Stomach (tissue), 4 donors: Measurements from ENCODE around the gene TET3.

Experiments
- POLR2A ChIP-seq, 4 donors: fragments of 450-650 bp; IDR thresholded peaks; one replicate each; pipeline ENCODE4 v1.6.1; 2016; ENCODE audit warnings: antibody characterized with exemption in 4 of 4, control low read depth in 2 of 4, mild to moderate bottlenecking in 1 of 4, moderate library complexity in 1 of 4
- POLR2AphosphoS5 ChIP-seq, 3 donors: sonication (generic); formaldehyde crosslinking; IDR thresholded peaks; one replicate each; pipeline ENCODE4 v1.6.1; 2016; ENCODE audit warnings: antibody characterized with exemption in 3 of 3
- TF ChIP-seq, protein P1 (sequence below), 7 experiments: fragments of 450-650 bp in 4 of 7; fragments of 200-600 bp in 3 of 7; sonication (generic) in 3 of 7; IDR thresholded peaks; one replicate each; pipeline ENCODE4 v1.5.1; 2016 to 2019; ENCODE audit warnings: antibody characterized with exemption in 7 of 7, control low read depth in 2 of 7, mild to moderate bottlenecking in 1 of 7

DNA sequence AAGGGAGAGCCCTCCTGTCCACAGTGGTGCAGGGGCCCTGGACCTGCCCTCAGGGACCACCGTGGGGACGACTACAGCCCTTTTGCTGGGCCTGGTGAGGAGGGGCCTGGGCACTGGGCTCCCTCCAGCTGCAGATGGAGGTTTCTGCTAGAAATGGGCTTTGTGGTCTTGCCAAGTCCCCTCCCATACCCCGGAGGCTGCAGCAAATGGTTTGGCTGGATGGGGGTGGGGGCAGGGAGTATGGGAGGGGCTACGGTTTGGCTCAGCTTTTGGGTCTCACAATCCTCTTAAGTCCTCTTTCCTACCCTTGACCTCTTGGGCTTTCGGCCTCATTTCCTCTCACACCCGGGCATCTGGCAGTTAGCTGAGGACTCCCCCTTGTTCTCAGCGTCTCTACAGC is 21.7 kb downstream of the TET3 start:
- TF ChIP-seq, protein P1, sequence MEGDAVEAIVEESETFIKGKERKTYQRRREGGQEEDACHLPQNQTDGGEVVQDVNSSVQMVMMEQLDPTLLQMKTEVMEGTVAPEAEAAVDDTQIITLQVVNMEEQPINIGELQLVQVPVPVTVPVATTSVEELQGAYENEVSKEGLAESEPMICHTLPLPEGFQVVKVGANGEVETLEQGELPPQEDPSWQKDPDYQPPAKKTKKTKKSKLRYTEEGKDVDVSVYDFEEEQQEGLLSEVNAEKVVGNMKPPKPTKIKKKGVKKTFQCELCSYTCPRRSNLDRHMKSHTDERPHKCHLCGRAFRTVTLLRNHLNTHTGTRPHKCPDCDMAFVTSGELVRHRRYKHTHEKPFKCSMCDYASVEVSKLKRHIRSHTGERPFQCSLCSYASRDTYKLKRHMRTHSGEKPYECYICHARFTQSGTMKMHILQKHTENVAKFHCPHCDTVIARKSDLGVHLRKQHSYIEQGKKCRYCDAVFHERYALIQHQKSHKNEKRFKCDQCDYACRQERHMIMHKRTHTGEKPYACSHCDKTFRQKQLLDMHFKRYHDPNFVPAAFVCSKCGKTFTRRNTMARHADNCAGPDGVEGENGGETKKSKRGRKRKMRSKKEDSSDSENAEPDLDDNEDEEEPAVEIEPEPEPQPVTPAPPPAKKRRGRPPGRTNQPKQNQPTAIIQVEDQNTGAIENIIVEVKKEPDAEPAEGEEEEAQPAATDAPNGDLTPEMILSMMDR (IDR thresholded peaks at IDR 0.05) = no peak
- TF ChIP-seq POLR2AphosphoS5 (IDR thresholded peaks at IDR 0.05) (no peak), POLR2A (IDR thresholded peaks at IDR 0.05) (no peak)
